ENCODE measurements around the gene LASP1. TPM values are rescaled to one million over a fixed set of nuclear protein-coding genes. Genes with fewer than 3 reads are reported as not detected.
A peak's percentile ranks its signal among the peaks of the same experiment; 100 is the strongest.
"Not testable (repeated sequence)": the region's sequence is repeated elsewhere in the genome, so short reads cannot be mapped to it uniquely, and the experiment has no call there.

The LASP1 gene
- total RNA-seq, 4 donors from 2014 or later = 110 to 165 (median 137) TPM

- no peak overlapping the region for H3K4me3 ChIP-seq
- H3K4me1 ChIP-seq = peaks cover 0 to 83% (median 16%) of the 10 kb centered on the region in 4 donors
- H3K27me3 ChIP-seq = no peaks in the 10 kb centered on the region
- peak in 1 of 2 donors; percentile 8 for DNase-seq (ENCODE audit: low spot score in 2 of 2)
- peaks cover 0 to 70% (median 16%) of the 10 kb centered on the region in 3 donors for H3K36me3 ChIP-seq
- no peaks in the 10 kb centered on the region for H3K9me3 ChIP-seq
- peak overlapping the region in 2 of 4 donors; percentile 56 to 73 for H3K27ac ChIP-seq
- TF ChIP-seq EP300 (IDR thresholded peaks at IDR 0.05) (no peak), CTCF (IDR thresholded peaks at IDR 0.05) (no peak), POLR2A (IDR thresholded peaks at IDR 0.05) (no peak)
- WGBS, 2 donors = 78 to 84% methylated on average over 8 to 9 of the region's 10 CpGs
Measured at GRCh38 chr17:38911081-38911730, 41.3 kb downstream of the LASP1 start.

GRCh38 chr17:38911731-38912081 lies 41.8 kb downstream of the LASP1 start:
- peaks cover 0 to 78% (median 15%) of the 10 kb centered on the region in 4 donors for H3K4me1 ChIP-seq
- not testable (repeated sequence) for H3K27me3 ChIP-seq, H3K4me3 ChIP-seq, H3K9me3 ChIP-seq
- H3K27ac ChIP-seq = peak overlapping the region in 2 of 4 donors; percentile 56 to 73
- H3K36me3 ChIP-seq = peaks cover 0 to 75% (median 20%) of the 10 kb centered on the region in 3 donors
- peak in 1 of 2 donors; percentile 2 for DNase-seq (ENCODE audit: low spot score in 2 of 2)
- 89 to 92% methylated on average over 8 of the region's 8 CpGs for WGBS, 2 donors

- peaks cover 0 to 81% (median 20%) of the 10 kb centered on the region in 3 donors for H3K36me3 ChIP-seq
- H3K4me3 ChIP-seq = no peak overlapping the region
- no peak for TF ChIP-seq POLR2A (IDR thresholded peaks at IDR 0.05)
- TF ChIP-seq EP300 (IDR thresholded peaks at IDR 0.05) = no peak
- no peak for TF ChIP-seq CTCF (IDR thresholded peaks at IDR 0.05)
- no peaks in the 10 kb centered on the region for H3K9me3 ChIP-seq
- peak overlapping the region in 3 of 4 donors; percentile 29 to 73 (median 56) for H3K27ac ChIP-seq
- DNase-seq (ENCODE audit: low spot score in 2 of 2) = peak in 1 of 2 donors; percentile 23
- H3K4me1 ChIP-seq = peaks cover 0 to 72% (median 15%) of the 10 kb centered on the region in 4 donors
- WGBS, 2 donors = 50 to 53% methylated on average over 10 to 13 of the region's 13 CpGs
- H3K27me3 ChIP-seq = no peaks in the 10 kb centered on the region
Measured at GRCh38 chr17:38912221-38912813, 42.5 kb downstream of the LASP1 start.

GRCh38 chr17:38914741-38915638 lies 45.1 kb downstream of the LASP1 start:
- no peaks in the 10 kb centered on the region for H3K27me3 ChIP-seq
- H3K9me3 ChIP-seq = no peaks in the 10 kb centered on the region
- H3K4me1 ChIP-seq = peaks cover 0 to 65% (median 16%) of the 10 kb centered on the region in 4 donors
- WGBS, 2 donors = 74 to 82% methylated on average over 16 to 20 of the region's 20 CpGs
- peak overlapping the region in 1 of 4 donors; percentile 9 for H3K27ac ChIP-seq
- TF ChIP-seq CTCF (IDR thresholded peaks at IDR 0.05) = no peak
- no peak for TF ChIP-seq POLR2A (IDR thresholded peaks at IDR 0.05)
- TF ChIP-seq EP300 (IDR thresholded peaks at IDR 0.05) = no peak
- peaks cover 0 to 91% (median 37%) of the 10 kb centered on the region in 3 donors for H3K36me3 ChIP-seq
- no peak overlapping the region for H3K4me3 ChIP-seq
- DNase-seq (ENCODE audit: low spot score in 2 of 2) = peak in 1 of 2 donors; percentile 2

GRCh38 chr17:38915639-38915995 lies 45.8 kb downstream of the LASP1 start:
- 89 to 94% methylated on average over 7 of the region's 7 CpGs for WGBS, 2 donors
- no peak overlapping the region for H3K27ac ChIP-seq
- H3K9me3 ChIP-seq = no peaks in the 10 kb centered on the region
- TF ChIP-seq CTCF (IDR thresholded peaks at IDR 0.05) (no peak), EP300 (IDR thresholded peaks at IDR 0.05) (no peak), POLR2A (IDR thresholded peaks at IDR 0.05) (no peak)
- peaks cover 0 to 65% (median 19%) of the 10 kb centered on the region in 4 donors for H3K4me1 ChIP-seq
- no peaks in the 10 kb centered on the region for H3K27me3 ChIP-seq
- H3K36me3 ChIP-seq = peaks cover 0 to 92% (median 37%) of the 10 kb centered on the region in 3 donors
- peak in 1 of 2 donors; percentile 2 for DNase-seq (ENCODE audit: low spot score in 2 of 2)
- no peak overlapping the region for H3K4me3 ChIP-seq

Data from tibial nerve (tissue), 4 donors.